GM21825 (cell line): ENCODE data around the gene ASAP3.

Experiments used
- ATAC-seq: cut with Tn5 transposase; IDR thresholded peaks from one replicate; pipeline ENCODE4 v1.9.1; 2021; ENCODE audit warnings: mild to moderate bottlenecking, moderate library complexity; ENCODE audit not compliant: unreplicated experiment

Gene ASAP3

DNA sequence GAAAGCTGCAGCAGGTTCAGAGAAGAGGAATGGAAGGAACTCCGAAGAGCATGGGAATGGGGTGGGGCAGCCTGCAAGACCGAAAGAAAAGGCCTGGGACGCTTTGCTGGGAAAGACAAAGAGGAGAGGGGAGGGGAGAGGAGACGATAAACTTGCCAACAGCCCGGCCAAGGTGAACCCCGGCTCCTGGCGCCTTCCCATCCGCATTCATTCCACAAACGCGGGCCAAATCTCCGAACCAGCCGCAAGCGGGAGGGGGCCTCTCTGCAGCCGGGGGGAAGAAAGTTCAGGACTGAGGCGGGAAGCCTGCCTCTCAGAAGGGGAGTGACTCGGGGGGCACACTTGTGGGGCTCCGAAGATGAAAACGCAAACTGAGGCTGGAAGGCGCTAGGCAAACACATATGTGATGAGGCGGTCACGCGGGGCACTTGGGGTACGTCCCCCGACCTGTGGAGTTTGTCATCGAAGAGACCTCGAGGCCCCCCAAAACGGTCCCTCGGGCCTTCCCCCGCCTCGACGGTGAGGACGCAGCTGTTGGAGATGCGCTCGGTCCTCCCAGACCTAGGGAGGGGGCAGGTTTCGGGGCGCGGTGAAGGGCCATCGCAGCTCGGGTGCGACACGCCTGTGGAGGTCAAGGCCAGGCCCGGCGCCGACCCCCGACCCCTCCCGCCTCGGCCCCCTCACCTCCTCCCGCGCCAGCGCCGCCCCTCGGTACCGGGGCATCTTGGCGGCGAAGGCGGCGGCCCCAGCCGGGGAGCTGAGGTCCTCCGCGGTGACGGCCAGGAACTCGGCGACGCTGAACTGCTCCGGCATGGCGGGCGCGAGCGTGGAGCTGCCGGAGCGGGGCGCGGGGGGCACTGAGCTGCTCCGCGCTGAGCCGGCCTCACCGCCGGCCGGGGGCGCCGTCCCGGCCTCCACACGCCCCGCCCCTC lies at the start of gene ASAP3:
Gene ASAP3 (minus strand): TSS at position 859 of the 932 bp plus-strand sequence. CDS start 46 bp downstream, at position 813.
- ATAC-seq: peak; percentile 8

DNA sequence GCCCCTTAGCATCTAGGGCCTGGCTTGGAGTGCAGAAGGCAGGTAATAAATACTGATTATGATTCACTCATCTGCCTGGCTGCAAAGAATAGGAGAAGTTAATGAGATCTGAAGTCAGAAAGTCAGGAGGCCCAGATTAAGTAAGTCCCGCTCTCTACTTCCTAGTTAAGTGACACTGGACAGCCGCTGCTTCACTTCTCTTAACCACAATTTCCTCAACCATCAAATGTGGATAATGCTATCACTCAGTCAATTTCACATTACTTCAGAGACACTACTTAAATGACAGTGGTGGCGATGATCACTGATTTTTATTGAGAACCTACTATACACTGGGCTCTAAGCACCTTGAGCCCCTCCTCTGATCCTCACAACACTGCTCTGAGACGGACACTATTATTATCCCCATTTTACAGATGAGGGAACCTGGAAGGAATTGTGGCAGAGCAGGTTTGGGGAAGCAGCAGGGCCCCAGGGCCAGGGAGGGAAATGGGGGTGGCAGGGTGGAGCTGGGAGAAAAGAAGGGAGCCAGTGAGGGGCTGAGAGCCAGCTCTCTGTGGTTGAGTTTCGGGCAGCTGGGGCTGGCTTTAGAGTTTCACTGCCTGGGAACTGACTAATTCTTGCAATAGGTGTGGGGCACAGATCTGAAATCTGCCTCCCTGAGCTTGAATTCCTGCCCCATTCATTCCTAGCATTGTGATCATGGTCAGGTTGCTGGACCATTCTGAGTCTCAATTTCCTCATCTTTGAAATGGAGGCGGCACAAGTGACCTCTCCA lies 49.5 kb upstream of the ASAP3 start:
- no peak for ATAC-seq

DNA sequence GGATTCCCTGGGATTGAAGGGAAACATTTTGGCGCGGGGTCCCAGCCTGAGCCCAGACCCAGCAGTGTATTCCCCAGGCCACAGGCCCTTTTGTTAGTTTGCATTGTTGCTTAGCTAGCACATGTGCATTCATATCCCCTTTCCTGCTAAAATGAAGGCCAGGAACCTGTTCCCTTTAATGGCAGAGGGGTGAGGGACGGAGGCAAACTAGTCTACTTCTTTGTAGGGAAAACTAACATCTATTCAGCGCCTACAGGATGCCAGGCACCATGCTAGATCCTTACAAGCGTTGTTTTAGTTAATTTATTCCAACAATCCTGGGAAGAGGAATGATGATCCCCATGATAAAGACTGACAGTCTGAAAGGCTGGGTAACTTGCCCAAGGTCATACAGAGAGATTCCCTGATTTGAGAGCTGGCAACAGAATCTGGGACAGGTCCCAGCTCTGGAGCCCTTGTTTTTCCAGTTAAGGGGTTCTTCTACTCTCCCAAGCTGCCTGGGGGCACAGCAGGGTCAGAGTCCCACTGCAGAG lies 47.6 kb upstream of the ASAP3 start:
- ATAC-seq: no peak

DNA sequence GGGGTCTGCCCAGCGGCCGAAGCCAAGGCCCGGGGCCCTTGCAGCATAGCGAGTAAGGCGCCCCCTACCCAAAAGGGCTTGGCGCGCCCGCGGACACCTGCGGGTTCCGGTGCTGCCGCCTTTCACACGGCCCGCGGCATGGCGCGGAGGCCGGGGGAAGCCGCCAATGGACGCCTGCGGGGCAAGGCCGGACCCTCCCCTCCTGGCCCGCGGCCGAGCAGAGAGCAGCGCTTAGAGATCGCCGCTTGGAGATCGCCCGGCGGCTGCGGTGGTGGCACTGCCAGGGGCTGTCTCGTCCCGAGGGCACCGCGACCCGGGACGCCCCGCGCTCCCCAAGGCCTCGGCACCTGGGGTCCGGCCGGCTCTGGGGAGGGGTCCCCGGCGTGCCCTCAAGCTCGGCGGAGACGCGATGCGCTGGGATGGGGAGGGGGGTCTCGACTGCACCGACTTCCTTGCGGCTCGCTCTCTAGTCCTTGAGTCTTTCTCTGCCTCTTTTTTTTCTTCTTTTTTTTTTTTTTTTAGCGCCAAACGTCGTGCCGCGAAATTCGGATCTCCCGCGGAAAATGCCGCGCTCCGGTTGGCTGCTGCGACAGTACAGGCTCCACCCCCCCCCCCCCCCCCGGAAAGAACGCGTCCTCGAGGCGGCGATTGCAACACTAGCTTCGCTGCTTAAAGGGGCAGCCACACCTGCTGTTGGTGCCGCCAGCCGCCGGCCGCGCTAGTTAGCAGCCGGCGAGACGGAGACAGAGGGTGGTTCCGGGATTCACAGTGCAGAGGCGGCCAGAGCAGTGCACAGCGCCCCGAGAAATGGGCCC lies 47.0 kb upstream of the ASAP3 start, which contains the start of gene E2F2:
Gene E2F2 (minus strand): TSS at position 487 of the 815 bp plus-strand sequence. CDS start 440 bp downstream, at position 47.
- ATAC-seq: no peak

DNA sequence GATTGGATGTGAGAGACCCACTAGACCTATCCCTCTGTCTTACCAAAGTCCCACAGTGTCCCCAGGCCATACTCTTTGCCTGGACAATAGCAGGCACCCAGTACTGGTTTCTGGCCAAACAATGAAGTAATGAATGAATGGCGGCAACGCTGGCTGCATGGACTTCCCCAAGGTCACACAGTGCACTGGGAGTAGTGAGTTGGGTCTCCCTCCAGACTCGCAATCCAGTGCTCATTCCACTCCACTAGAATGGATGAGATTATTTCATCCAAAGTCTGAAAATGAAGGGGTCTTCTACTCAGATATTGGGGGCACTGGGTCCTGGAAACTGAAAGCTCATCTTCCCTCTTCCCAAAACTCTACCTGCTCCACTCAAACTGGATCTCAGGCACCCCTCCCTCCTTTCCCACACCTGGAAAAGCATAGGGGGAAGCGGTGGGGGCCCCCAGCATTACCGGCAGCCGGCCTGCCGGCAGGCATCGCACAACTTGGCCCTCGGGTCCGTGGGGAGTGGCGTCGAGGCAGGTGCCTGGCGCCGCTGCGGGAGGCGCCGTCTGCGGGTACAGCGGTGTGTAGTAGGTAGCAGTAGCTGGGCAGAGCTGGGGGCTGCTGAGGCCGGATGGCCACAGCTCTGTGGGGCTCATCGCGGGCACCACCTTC lies 46.2 kb upstream of the ASAP3 start:
- ATAC-seq: no peak

DNA sequence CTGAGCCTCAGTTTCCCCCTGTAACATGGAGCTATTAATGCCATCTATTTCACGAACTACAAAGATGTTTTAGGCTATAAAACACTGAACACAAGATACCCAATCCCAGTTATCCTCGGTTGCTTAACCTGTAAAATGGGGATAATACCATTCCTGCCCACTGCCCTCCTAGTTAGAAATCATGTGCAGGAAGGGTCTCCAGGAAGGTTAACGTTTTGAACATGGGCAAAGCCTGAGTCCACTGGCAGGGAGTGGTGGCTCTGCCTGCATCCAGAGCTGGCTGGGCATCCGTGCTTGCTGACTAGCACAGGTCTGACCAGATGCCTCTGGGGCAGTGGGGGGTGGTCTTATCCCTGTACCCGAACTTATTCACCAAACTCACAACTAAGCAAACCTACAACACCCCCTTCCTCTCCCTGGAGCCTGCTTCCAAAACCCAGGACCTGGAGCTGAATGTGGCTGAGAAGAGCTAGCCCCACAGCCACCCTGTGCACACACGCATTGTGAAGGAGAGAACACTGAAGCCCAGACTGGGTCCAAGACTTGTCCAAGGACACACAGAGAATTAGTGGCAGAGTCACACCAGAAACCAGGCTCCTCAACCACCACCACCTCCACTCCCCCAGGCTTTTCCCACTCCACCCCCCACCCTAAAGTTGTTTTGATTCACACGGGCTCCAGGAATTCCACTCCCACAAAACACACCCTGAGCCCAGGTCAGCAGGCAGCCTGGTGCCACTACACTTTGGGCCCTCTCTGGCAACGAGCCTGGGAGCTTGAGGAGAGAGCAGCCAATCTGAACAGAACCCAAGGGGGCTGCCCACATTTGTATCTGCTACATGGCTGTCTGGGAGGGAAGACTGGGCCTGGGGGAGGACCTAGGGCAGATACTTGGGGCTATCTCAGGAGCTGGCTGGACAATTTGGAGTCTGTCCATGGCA lies 45.4 kb upstream of the ASAP3 start:
- no peak for ATAC-seq

DNA sequence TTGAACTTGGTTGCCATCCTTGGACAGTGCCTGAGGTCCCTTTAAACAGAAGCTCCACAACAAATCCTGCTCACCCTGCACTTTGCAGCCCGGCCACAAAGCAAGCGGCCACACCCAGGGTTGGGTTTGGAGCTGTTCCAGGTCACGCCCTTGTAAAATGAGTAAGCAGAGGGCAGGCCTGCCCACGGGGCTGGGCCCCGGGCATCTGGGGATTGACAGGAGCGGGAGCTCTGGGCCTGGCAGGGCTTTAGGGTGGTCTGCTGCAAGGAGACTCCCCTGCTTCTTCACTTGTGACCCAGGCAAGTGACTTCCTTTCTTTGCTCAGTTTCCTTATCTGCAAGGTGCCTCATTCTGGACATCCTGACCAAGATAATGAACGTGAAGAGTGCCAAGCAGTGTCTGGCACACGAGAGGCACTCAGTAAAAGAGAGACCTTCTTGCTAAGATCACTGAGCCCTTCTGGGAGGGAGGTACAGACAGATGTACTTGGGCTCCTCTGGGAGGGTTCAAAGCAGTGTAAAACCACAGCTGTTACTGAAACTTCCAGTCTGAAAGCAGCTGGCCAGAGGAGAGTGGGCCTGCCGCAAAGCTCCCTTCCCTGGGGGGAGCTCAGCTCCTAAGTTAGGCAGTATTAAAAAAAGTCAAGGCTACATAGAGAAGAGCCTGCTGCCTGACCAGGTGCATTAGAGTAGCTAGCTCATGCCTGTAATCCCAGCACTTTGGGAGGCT lies 44.4 kb upstream of the ASAP3 start:
- ATAC-seq: peak; percentile 40

DNA sequence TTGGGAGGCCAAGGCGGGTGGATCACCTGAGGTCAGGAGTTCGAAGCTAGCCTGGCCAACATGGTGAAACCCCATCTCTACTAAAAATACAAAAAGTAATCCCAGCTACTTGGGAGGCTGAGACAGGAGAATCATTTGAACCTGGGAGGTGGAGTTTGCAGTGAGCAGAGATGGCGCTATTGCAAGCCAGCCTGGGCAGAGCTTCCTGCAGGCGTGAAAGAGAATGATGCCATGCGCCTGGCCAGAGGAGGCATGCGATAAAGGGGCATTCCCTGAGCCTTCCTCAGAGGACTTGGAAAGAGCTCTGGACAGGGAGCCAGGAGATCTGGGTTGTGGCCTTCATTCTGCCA lies 43.9 kb upstream of the ASAP3 start:
- ATAC-seq: no peak

DNA sequence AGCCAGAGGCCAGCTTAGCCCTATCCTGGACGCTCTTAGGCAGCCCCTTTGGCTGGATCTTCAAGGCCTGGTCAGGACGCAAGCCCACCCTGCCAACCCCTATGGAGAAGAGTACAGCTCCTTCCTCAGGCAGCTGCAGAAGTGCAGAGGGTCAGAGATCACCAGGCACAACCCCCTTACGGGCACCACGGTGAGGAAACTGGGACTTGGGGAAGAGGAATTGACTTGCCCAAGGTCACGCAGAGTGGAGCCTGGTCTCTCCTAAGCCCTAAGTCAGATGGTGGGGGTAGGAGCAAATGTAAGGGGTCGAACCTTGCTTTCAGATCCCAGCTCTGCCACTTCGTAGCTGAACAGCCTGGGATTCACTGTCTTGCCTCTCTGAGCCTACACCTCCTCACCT lies 43.4 kb upstream of the ASAP3 start:
- ATAC-seq: no peak

DNA sequence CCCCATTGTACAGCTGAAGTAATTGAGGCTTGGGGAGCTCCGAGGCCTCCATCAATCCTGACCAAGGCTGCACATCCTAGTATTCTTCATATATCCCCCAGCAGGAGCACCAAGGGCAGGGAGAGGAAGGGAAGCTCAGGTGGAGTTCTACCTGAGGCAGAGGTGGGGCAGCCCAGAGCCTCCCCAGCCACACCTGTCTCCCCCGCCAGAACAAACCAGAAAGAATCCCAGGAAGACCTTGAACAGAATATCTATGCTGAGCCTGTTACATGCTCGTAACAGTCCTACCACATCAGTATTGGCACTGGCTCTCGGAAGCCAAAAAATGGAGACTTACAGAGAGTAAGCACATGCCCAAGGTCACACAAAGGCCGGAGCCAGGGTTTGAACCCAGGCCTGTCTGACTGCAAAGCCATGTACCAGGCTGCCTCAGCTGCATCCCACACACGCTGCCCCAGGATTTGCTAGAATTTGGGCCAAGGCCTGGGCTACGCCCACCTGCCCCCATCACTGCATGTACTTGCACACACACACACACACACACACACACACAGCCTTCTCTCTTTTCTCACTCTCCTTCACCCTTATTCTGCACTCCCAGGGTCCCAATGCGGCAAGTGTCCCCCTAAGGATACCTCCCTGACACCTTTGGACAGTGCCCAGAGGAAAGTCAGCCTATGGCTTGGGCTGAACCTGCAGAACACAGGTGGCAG lies 42.5 kb upstream of the ASAP3 start:
- no peak for ATAC-seq

DNA sequence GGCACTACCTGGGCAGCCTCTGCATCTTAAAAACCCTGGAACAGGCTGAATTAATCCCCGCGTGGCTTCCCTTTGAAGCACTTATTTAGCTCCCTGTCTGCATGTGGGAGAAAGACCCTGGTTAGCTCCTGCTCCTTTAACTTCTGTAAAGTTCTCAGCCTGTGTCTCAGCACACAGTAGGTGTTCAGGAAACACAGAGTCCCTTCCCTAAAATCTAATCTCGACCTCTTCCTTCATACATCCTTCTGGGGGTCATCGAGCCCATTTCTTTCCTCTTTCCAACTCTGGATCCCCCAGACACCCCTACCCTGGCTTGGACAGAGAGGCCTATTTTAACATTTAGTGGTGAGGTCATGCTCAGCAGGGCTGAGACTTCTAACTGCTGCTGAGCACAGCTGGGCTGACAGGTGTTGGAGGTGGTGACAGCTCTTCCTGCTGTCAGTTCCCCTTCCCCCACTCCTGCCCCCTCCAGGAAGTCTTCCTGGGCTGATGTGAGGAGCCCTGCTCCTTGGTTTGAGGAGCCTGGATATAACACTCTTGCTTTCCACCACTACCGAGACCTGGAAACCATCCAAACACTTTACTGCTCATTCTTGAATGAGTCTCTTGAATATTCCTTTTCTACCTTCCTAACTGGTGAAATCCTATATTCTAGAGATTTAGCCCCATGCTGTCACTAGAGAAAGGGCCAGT lies 41.7 kb upstream of the ASAP3 start:
- no peak for ATAC-seq

DNA sequence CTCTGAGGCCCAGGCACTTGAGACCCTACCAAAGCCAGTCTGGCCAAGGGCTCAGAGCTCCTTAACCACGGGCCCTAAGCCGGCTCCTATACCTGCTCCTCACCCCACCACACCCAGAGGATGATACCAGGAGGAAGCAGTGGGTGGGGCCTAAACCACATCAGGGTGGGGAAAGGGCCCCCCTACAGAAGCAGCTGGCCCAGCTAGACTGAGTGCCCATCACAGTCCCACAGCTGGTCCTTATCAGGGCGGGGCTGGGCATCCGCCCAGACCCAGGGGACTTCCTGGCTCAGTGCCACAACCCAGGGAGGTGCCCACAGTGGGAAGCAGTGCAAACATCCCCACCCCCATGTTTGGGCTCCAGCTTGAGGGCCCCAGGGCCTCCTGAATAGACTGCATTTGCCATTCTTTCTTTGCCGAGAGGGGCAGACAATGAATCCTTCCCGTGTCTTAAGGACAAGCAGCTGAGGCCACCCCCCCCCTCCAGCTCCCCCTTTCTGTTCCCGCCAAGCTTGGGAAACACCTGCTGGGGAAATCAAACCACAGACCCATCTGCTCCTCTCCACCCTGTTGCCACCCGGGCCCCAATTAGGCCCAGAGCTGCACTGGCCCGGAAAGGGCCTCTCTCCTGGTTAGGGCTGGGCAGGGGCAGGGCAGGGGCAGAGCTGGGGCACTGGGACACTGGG lies 40.9 kb upstream of the ASAP3 start:
- no peak for ATAC-seq

DNA sequence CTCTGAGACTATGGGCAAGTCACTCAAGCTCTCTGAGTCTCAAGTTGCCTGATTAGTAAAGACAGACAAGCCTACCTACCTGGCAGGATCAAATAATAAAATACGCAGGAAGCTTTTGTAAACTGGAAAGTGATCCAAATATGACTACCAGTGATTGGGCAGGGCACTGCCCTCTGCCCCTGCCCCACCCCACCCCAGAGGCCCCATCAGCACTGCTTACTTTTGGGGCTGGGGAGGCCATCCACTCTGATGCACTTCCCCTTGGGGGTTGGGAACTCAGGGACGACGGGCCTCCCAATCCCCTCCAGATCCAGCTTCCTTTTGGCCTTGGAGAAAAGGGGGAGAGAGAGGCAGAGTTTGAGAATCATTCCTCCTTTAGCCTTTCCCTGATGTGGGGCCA lies 40.2 kb upstream of the ASAP3 start:
- ATAC-seq: no peak

DNA sequence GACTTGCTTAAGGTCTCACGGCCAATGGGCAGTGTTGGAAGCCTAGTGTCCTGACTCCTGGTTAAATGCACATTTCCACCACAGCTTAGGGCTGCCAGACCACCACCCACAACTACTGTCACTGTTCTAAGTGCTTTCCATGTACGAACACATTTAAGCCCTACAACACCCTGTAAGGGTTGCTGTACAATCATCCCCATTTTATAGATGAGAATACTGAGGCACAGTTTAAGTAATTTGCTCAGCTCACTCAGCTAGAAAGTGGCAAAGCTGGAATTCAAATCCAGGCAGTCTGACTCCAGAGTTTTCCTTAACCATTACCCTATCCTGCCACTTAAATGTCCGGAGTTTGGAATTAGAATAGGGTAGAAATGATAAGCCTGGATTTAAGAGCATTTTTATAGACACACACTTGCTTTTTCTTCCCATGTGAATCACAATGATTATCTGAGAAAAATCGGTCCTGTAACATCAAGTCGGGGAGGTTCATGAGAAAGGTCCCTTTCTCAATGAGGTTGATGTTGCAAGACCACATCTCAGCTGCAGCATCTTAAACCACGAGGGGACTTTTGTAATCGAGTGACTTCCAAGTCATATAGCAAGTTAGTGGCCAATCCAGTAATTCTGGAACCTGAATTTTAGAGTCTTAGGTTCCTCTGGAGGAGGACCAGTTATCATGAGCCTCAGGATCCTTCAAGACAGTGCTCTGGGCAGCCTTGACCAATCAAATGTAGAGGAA lies 38.4 kb upstream of the ASAP3 start:
- no peak for ATAC-seq

DNA sequence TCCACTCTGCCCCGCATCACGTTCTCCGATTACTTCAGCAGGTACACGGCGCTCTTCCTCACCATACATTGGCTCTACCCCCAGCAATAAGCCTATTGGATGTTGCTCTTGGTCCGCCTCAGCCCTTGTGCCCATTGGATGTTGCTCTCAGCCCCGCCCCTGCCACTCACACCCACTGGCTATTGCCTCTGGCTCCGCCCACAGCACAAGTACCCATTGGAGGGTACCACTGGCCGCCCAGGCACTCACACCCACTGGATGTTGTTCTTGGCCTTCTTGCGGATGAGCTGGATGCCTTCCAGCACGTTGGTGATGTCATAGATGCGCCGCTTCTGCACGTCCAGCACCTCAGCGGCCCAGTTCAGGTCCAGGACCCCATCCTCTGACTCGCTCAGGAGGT lies 37.6 kb upstream of the ASAP3 start:
- no peak for ATAC-seq

DNA sequence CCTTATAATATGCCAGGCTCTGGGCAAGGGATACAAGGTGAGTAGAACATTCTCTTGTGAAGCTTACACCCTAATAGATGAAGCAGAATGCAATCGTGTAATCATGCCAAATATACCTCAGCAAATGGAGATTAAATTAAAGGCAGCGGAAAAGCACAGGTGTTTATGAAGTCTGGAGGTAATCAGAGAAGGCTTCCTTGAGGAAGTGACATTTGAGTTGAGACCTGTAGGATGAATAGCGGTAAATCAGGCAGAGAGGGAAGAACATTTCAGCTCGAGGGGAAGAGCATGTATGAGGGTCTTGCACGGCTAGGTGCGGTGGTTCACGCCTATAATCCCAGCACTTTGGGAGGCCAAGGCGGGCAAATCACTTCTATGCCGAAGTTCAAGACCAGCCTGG lies 33.6 kb upstream of the ASAP3 start:
- ATAC-seq: no peak
